Measurements from ENCODE around the gene MDFIC. TPM values are rescaled to one million over a fixed set of nuclear protein-coding genes. Genes with fewer than 3 reads are reported as not detected.

MDFIC gene
- polyA plus RNA-seq, 1 of the 3 experiments (the other 2 are of a cell fraction) = 2.8 TPM

- no peaks in the 10 kb centered on the region for H3K9me2 ChIP-seq
- H3F3A ChIP-seq (replicated peaks; ENCODE audit: insufficient read depth) = no peaks in the 10 kb centered on the region
- H3K4me3 ChIP-seq (ENCODE audit: low read depth in 2 of 2, low read length in 1 of 2) = no peak overlapping the region
- H3K27me3 ChIP-seq (ENCODE audit: insufficient read depth) = peaks cover 8% of the 10 kb centered on the region; the same call in 1 of the 2 replicates
- DNase-seq = no peak
- H2AFZ ChIP-seq (ENCODE audit: low read depth) = no peak overlapping the region
- no peaks in the 10 kb centered on the region for H3K36me3 ChIP-seq (replicated peaks in 1 of 2; ENCODE audit: control insufficient read depth in 1 of 2, insufficient read depth in 2 of 2, low read length in 1 of 2)
- H3K9ac ChIP-seq = no peak overlapping the region
- H3K79me2 ChIP-seq (ENCODE audit: insufficient read depth) = no peaks in the 10 kb centered on the region
- no peaks in the 10 kb centered on the region for H3K4me1 ChIP-seq (ENCODE audit: control insufficient read depth in 1 of 2, insufficient read depth in 2 of 2, low read depth in 1 of 2, low read length in 1 of 2)
- ChIA-PET POLR2A (no interaction called here), CTCF (interaction anchor here (1.1 kb wide), 1 partner anchor 107 kb away, joined by 3 read pairs; no protein-coding TSS in a partner anchor)
- 17% methylated on average over 2 of the region's 2 CpGs for WGBS (ENCODE audit: low lambda C conversion rate)
- no peaks in the 10 kb centered on the region for H4K20me1 ChIP-seq (ENCODE audit: insufficient read depth)
- no peak overlapping the region for H3K4me2 ChIP-seq
- TF ChIP-seq RAD21 (IDR thresholded peaks at IDR 0.05; ENCODE audit: low read length) = no peak
- TF ChIP-seq CTCF (IDR thresholded peaks at IDR 0.05) = peak; percentile 32; the same call in 1 of the 2 replicates
- no peak overlapping the region for H3K27ac ChIP-seq (ENCODE audit: low read depth in 2 of 2, low read length in 1 of 2)
- no peaks in the 10 kb centered on the region for H3K9me3 ChIP-seq
Measured at GRCh38 chr7:114953724-114954123, 31.8 kb downstream of the MDFIC start.

- H3K27me3 ChIP-seq (ENCODE audit: insufficient read depth) = peaks cover 8% of the 10 kb centered on the region; the same call in 1 of the 2 replicates
- H3K9ac ChIP-seq = no peak overlapping the region
- no peaks in the 10 kb centered on the region for H3K4me1 ChIP-seq (ENCODE audit: control insufficient read depth in 1 of 2, insufficient read depth in 2 of 2, low read depth in 1 of 2, low read length in 1 of 2)
- no peak for DNase-seq
- CTCF ChIA-PET = interaction anchor here (1.3 to 1.4 kb wide), 2 partner anchors 10 to 21 kb away, joined by 3 to 5 read pairs; no protein-coding TSS in a partner anchor
- H3F3A ChIP-seq (replicated peaks; ENCODE audit: insufficient read depth) = no peaks in the 10 kb centered on the region
- no peak overlapping the region for H3K4me2 ChIP-seq
- H3K36me3 ChIP-seq (replicated peaks in 1 of 2; ENCODE audit: control insufficient read depth in 1 of 2, insufficient read depth in 2 of 2, low read length in 1 of 2) = no peaks in the 10 kb centered on the region
- no peaks in the 10 kb centered on the region for H3K79me2 ChIP-seq (ENCODE audit: insufficient read depth)
- no peak overlapping the region for H3K4me3 ChIP-seq (ENCODE audit: low read depth in 2 of 2, low read length in 1 of 2)
- H3K9me3 ChIP-seq = no peaks in the 10 kb centered on the region
- no peaks in the 10 kb centered on the region for H3K9me2 ChIP-seq
- H2AFZ ChIP-seq (ENCODE audit: low read depth) = no peak overlapping the region
- H3K27ac ChIP-seq (ENCODE audit: low read depth in 2 of 2, low read length in 1 of 2) = no peak overlapping the region
- TF ChIP-seq CTCF (IDR thresholded peaks at IDR 0.05) = no peak
- no peak for TF ChIP-seq POLR2AphosphoS5 (IDR thresholded peaks at IDR 0.05; ENCODE audit: low read depth, low read length)
- no peak for TF ChIP-seq TEAD4 (IDR thresholded peaks at IDR 0.05; ENCODE audit: borderline replicate concordance, insufficient read depth)
- TF ChIP-seq REST (IDR thresholded peaks at IDR 0.05; ENCODE audit: low read depth, low read length) = no peak
- no peak for TF ChIP-seq FOSL2 (IDR thresholded peaks at IDR 0.05; ENCODE audit: borderline replicate concordance, low read depth)
- TF ChIP-seq ELF1 (IDR thresholded peaks at IDR 0.05) = no peak
- no peak for TF ChIP-seq USF2 (IDR thresholded peaks at IDR 0.05; ENCODE audit: borderline replicate concordance, low read depth, low read length)
- no peak for TF ChIP-seq RFX5 (IDR thresholded peaks at IDR 0.05; ENCODE audit: low read length)
- no peak for TF ChIP-seq ZBTB33 (IDR thresholded peaks at IDR 0.05; ENCODE audit: borderline replicate concordance, low read depth)
- TF ChIP-seq FOXJ3 (CRISPR knock-in tag; IDR thresholded peaks at IDR 0.05) = no peak
- TF ChIP-seq EP300 (IDR thresholded peaks at IDR 0.05; ENCODE audit: borderline replicate concordance in 1 of 2, low read depth in 1 of 2, low read length in 1 of 2) = no peak
- no peak for TF ChIP-seq SIN3A (IDR thresholded peaks at IDR 0.05; ENCODE audit: borderline replicate concordance, low read depth, low read length)
- no peak for TF ChIP-seq TCF12 (IDR thresholded peaks at IDR 0.05)
- no peak for TF ChIP-seq RCOR1 (IDR thresholded peaks at IDR 0.05; ENCODE audit: low read length)
- no peak for TF ChIP-seq TAF1 (IDR thresholded peaks at IDR 0.05; ENCODE audit: borderline replicate concordance, low read depth, low read length)
- TF ChIP-seq MEF2A (IDR thresholded peaks at IDR 0.05; ENCODE audit: borderline replicate concordance, low read depth) = no peak
- POLR2A ChIA-PET = no interaction called here
- H4K20me1 ChIP-seq (ENCODE audit: insufficient read depth) = no peaks in the 10 kb centered on the region
Measured at GRCh38 chr7:114956702-114957101, 34.8 kb downstream of the MDFIC start.
